ENCODE measurements around the gene SAP30BP.

The SAP30BP gene

DNA sequence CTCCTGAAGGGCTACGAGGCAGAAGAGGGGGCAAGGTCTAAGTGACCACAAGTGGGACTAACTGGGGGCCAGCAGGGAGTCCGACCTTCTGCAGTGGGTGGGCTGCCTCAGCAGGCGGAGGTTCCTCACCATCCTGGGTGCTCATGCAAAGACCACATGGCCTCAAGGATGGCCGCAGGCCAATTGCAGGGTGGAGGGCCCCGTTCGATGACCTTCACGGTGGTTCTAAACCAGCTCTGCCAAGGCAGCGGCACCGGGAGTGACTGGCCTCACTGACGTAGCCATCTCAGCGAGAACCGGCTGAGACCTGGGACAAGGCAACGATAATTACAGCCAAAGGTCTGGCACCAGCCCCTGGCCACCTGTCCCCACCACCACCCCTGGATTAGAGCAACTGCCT lies 28.2 kb upstream of the SAP30BP start:
- Histone ChIP-seq H3K4me3 (ENCODE audit: insufficient read depth, low read length, poor library complexity, severe bottlenecking) (no peak overlapping the region), H2AFZ (ENCODE audit: low read depth, low read length, severe bottlenecking) (no peak overlapping the region), H3K79me2 (ENCODE audit: insufficient read depth, low read length) (no peaks in the 10 kb centered on the region), H4K20me1 (ENCODE audit: low read depth, low read length) (no peaks in the 10 kb centered on the region), H3K9ac (ENCODE audit: low read length) (no peak overlapping the region), H3K36me3 (ENCODE audit: low read length) (no peaks in the 10 kb centered on the region), H3K27ac (ENCODE audit: low read depth, low read length) (no peak overlapping the region), H3F3A (ENCODE audit: insufficient read depth) (no peaks in the 10 kb centered on the region), H3K27me3 (ENCODE audit: low read length) (no peaks in the 10 kb centered on the region), H3K9me3 (ENCODE audit: insufficient read depth, low read length) (no peaks in the 10 kb centered on the region), H3K9me2 (replicated peaks; ENCODE audit: insufficient read depth, low read length) (no peaks in the 10 kb centered on the region), H3K4me2 (ENCODE audit: low read depth, low read length, poor library complexity, severe bottlenecking) (no peak overlapping the region)
- TF ChIP-seq, protein P1, sequence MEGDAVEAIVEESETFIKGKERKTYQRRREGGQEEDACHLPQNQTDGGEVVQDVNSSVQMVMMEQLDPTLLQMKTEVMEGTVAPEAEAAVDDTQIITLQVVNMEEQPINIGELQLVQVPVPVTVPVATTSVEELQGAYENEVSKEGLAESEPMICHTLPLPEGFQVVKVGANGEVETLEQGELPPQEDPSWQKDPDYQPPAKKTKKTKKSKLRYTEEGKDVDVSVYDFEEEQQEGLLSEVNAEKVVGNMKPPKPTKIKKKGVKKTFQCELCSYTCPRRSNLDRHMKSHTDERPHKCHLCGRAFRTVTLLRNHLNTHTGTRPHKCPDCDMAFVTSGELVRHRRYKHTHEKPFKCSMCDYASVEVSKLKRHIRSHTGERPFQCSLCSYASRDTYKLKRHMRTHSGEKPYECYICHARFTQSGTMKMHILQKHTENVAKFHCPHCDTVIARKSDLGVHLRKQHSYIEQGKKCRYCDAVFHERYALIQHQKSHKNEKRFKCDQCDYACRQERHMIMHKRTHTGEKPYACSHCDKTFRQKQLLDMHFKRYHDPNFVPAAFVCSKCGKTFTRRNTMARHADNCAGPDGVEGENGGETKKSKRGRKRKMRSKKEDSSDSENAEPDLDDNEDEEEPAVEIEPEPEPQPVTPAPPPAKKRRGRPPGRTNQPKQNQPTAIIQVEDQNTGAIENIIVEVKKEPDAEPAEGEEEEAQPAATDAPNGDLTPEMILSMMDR (IDR thresholded peaks at IDR 0.05; ENCODE audit: insufficient read depth, low read length, poor library complexity, severe bottlenecking): no peak
- no peak for TF ChIP-seq EZH2phosphoT487 (conservative IDR thresholded peaks at IDR 0.05; ENCODE audit: low read length)

DNA sequence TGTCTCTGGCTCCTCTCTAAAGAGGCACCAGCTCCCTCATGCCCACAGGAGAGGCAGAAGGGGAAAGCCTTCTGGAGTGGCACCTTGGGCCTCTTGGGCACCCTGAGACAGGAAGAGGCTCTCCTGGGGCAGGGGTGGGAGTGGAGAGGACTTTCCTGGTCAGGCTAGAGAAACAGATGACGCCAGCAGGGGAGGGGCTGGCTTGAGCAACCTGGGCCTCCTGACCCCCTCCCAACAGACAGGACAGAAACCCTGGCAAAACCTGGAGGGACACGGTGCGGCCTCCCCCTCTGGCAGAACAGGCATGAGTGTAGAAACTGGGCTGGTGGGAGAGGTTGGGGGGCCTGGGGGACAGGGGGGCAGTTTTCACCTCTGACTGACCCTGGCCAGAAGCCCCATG lies 27.8 kb upstream of the SAP30BP start:
- Histone ChIP-seq H3F3A (ENCODE audit: insufficient read depth) (no peaks in the 10 kb centered on the region), H3K79me2 (ENCODE audit: insufficient read depth, low read length) (no peaks in the 10 kb centered on the region), H3K4me3 (ENCODE audit: insufficient read depth, low read length, poor library complexity, severe bottlenecking) (no peak overlapping the region), H3K9me2 (replicated peaks; ENCODE audit: insufficient read depth, low read length) (no peaks in the 10 kb centered on the region), H3K4me2 (ENCODE audit: low read depth, low read length, poor library complexity, severe bottlenecking) (no peak overlapping the region), H3K27ac (ENCODE audit: low read depth, low read length) (no peak overlapping the region), H3K9me3 (ENCODE audit: insufficient read depth, low read length) (no peaks in the 10 kb centered on the region), H3K9ac (ENCODE audit: low read length) (no peak overlapping the region), H3K27me3 (ENCODE audit: low read length) (no peaks in the 10 kb centered on the region), H4K20me1 (ENCODE audit: low read depth, low read length) (no peaks in the 10 kb centered on the region), H3K36me3 (ENCODE audit: low read length) (no peaks in the 10 kb centered on the region), H2AFZ (ENCODE audit: low read depth, low read length, severe bottlenecking) (no peak overlapping the region)
- TF ChIP-seq, protein P1 (IDR thresholded peaks at IDR 0.05; ENCODE audit: insufficient read depth, low read length, poor library complexity, severe bottlenecking): no peak
- no peak for TF ChIP-seq EZH2phosphoT487 (conservative IDR thresholded peaks at IDR 0.05; ENCODE audit: low read length)

DNA sequence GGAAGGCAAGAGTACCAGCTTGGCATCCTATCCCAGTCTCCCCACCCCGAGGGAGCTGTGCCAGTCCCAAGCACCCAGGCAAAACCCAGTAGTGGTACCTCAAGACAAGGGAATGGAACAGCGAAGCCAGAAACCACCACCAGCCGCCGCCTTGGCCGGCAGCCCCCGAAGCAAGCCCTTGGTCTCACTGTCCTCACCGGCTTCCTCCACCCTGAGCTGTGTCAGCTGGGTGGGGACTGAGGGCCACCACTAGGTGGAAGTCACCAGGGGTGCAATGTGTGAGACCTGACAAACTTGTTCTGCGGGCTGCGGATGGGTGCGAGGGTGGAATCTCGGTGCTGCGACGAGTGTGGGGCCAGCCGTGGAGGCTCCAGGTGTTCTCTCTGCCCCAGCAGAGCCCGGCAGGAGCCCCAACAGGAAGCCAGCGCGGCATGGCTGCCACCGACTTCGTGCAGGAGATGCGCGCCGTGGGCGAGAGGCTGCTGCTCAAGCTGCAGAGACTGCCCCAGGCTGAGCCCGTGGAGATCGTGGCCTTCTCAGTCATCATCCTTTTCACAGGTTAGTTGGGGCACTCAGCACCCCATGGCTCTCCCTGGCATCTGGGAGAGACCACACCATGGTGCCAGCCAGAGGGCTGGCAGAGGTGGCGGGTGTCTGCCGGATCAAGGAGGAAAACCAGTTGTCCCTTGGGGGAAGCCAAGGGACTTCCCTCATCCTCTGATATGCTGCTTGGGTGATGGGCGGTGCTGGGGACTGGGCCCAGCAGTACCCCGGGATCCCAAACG lies 27.2 kb upstream of the SAP30BP start:
- no peaks in the 10 kb centered on the region for H4K20me1 ChIP-seq (ENCODE audit: low read depth, low read length)
- TF ChIP-seq, protein P1 (IDR thresholded peaks at IDR 0.05; ENCODE audit: insufficient read depth, low read length, poor library complexity, severe bottlenecking): no peak
- TF ChIP-seq EZH2phosphoT487 (conservative IDR thresholded peaks at IDR 0.05; ENCODE audit: low read length): no peak

More for the DNA sequence above, 27.2 kb upstream of the SAP30BP start:
- H3K9me2 ChIP-seq (replicated peaks; ENCODE audit: insufficient read depth, low read length): no peaks in the 10 kb centered on the region
- no peaks in the 10 kb centered on the region; the same call in 1 of the 2 replicates for H3F3A ChIP-seq (ENCODE audit: insufficient read depth)
- no peak overlapping the region for H3K27ac ChIP-seq (ENCODE audit: low read depth, low read length)
- H3K9me3 ChIP-seq (ENCODE audit: insufficient read depth, low read length): no peaks in the 10 kb centered on the region
- H3K4me2 ChIP-seq (ENCODE audit: low read depth, low read length, poor library complexity, severe bottlenecking): no peak overlapping the region
- H3K27me3 ChIP-seq (ENCODE audit: low read length): no peaks in the 10 kb centered on the region
- H3K36me3 ChIP-seq (ENCODE audit: low read length): no peaks in the 10 kb centered on the region
- no peak overlapping the region for H2AFZ ChIP-seq (ENCODE audit: low read depth, low read length, severe bottlenecking)
- no peak overlapping the region for H3K4me3 ChIP-seq (ENCODE audit: insufficient read depth, low read length, poor library complexity, severe bottlenecking)
- no peak overlapping the region for H3K9ac ChIP-seq (ENCODE audit: low read length)
- no peaks in the 10 kb centered on the region for H3K79me2 ChIP-seq (ENCODE audit: insufficient read depth, low read length)

All from SU-DHL-6 (cell line).